IPS DF 4.7 (cell line): ENCODE measurements around the gene ALG12.

Experiments used
- DNase-seq: peaks from one replicate; pipeline ENCODE4 v3.0.0-alpha.2; 2013; ENCODE audit warnings: low spot score; ENCODE audit errors: extremely low read depth

The ALG12 gene

DNA sequence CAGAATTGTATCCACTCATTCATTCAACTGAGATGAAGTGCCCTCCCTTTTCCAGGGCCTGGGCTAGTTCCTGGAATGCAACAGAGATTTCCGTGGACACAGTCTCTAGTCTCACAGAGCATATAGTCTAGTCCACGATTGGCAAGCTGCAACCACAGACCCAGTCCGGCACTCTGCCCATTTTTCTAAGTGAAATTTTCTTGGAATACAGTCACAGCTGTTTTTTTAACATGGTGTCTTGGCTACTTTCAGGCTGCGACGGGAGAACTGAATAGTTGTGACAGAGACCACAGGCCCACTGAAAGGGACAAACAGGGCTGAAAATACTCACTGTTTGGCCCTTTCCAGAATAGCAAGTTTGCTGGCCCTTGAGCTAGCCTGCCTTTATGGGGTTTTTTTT is 29.2 kb downstream of the ALG12 start:
- DNase-seq: no peak

- DNase-seq: no peak
Measured at GRCh38 chr22:49887702-49888101, 30.5 kb downstream of the ALG12 start.

DNA sequence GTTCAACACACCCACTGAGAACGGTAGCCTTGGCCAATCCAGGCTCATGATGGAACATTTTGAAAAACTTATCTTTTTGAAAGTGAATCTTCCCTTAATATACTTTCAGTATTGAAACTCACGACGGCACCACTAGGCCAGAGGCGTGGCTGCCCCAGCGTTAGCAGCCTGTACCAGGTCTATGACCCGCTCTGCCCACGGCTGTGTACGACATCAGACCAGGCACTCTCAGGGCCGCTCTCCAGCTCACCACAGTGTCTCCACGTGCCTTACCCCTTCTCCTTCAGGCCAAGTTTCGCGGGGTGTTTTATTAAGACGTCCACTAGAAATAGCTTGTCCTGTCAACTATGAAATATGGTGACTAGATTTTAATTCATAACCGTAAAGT is 31.2 kb downstream of the ALG12 start:
- no peak for DNase-seq

DNA sequence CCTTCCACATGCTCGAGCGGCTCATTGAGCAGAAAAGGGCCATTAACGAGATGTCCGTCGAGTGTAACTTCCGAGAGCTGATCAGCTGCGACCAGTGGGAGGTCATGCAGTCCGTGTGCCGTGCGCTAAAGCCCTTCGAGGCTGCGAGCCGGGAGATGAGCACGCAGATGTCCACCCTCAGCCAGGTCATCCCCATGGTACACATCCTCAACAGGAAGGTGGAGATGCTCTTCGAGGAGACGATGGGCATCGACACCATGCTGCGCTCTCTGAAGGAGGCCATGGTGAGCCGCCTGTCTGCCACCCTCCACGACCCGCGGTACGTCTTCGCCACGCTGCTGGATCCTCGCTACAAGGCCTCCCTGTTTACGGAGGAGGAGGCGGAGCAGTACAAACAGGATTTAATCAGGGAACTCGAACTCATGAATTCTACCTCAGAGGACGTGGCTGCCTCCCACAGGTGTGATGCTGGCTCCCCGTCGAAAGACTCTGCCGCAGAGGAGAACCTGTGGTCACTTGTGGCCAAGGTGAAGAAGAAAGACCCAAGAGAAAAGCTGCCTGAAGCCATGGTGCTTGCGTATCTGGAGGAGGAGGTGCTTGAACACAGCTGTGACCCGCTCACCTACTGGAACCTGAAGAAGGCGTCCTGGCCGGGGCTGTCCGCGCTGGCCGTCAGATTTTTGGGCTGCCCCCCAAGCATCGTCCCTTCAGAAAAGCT is 31.7 kb downstream of the ALG12 start:
- no peak for DNase-seq

DNA sequence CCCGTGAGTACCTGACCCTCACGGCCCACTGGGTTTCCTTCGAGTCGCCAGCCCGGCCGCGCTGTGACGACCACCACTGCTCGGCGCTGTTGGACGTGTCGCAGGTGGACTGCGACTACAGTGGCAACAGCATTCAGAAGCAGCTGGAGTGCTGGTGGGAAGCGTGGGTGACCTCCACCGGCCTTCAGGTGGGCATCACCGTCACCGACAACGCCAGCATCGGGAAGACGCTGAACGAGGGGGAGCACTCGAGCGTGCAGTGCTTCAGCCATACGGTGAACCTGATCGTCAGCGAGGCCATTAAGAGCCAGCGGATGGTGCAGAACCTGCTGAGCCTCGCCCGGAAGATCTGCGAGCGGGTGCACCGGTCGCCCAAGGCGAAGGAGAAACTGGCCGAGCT is 32.4 kb downstream of the ALG12 start:
- no peak for DNase-seq

DNA sequence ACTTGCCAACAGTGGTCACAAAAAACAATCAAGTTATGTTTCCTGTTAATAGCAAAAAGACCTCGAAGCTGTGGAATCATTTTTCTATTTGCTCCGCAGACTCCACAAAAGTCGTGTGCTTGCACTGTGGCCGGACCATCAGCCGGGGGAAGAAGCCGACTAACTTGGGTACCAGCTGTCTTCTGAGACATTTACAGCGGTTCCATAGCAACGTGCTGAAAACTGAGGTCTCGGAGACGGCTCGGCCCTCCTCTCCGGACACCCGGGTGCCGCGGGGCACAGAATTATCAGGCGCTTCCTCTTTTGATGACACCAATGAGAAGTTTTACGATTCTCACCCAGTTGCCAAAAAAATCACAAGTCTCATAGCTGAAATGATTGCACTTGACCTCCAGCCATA is 33.0 kb downstream of the ALG12 start:
- DNase-seq: no peak

DNA sequence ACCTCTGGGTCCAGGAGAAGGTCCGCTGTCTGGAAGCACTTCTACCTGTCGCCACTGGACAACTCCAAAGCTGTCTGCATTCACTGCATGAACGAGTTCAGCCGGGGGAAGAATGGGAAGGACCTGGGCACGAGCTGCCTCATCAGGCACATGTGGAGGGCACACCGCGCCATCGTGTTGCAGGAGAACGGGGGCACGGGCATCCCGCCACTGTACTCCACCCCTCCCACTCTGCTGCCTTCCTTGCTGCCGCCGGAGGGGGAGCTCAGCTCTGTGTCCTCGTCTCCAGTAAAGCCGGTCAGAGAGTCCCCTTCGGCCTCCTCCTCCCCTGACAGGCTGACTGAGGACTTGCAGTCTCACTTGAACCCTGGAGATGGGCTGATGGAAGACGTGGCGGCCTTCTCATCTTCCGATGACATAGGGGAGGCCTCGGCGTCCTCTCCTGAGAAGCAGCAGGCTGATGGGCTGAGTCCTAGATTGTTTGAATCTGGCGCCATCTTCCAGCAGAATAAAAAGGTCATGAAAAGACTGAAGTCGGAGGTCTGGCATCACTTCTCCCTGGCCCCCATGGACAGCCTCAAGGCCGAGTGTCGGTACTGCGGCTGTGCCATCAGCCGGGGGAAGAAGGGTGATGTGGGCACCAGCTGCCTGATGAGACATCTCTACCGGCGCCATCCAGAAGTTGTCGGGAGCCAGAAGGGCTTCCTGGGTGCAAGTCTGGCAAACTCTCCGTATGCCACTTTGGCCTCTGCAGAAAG is 33.6 kb downstream of the ALG12 start:
- DNase-seq: no peak

- DNase-seq: no peak
Measured at GRCh38 chr22:49884075-49884474, 34.2 kb downstream of the ALG12 start.

DNA sequence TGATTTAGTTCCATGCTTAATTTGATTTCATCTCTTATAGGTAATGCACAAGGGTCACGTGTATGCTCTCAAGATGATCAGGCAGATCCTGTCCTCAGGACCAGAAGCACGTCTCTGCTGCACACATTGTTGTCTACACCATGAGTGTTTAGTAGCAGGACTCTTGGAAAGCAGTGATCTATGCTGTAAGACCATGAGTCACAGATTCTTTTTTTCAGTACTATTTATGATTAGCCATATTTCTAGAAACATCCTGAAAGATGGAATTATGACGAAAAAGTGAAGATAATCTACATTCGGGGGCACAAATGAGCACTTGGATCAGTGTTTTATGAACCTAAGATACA is 35.0 kb downstream of the ALG12 start:
- DNase-seq: no peak

DNA sequence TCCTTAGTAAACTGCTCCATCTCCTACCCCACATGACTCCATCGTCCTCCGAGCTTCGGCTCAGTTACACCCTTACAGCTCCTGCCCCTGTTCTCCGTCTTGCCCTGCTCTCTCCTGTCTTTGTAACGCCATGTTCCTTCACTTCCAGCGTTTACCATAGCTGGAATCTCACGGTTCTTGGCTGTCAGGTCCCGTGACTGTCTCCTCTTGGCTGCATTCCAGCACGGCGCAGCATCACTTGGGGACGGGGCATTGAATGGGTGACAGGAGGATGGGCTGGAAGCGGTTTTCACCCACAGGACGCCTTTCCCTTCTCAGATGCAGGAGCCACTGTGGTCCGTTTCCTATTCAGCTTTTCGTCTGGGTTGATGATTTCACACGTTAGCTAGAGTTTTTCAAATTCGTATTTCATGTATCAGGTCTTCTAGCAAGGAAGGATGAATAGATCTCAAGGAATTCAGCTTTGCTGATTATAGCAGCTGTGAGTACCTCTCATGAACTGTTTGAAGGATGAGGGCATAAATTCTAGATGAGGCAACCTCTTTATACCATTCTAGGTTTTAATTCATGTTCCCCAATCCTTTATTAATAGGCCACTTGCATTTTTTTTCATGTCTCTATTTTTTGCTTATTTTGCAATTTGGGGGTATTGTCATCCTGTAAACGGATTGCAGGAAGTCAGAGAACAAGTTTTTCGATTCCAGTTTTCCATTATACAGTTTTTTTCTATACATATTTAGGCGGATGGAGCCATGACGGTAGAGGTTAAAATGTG is 35.5 kb downstream of the ALG12 start:
- DNase-seq: no peak

- DNase-seq: no peak
Measured at GRCh38 chr22:49881856-49882255, 36.4 kb downstream of the ALG12 start.

GRCh38 chr22:49880281-49880680 is 38.0 kb downstream of the ALG12 start:
- no peak for DNase-seq

GRCh38 chr22:49879871-49880270 is 38.4 kb downstream of the ALG12 start:
- DNase-seq: no peak

DNA sequence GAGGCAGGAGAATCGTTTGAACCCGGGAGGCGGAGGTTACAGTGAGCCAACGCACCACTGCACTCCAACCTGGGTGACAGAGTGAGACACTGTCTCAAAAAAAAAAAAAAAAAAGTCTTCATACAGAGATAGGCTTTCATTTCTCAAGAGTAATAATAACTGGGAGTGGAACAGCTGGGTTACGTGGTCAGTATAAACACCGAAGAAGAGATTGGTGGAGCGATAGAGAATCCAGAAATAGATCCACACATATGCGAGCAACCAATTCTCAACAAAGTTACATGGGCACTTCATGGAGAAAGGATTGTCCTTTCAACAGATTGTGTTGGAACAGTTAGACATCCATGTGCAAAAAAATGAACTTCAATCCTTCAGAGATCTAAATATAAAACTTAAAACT is 40.0 kb downstream of the ALG12 start:
- no peak for DNase-seq

- DNase-seq: no peak
Measured at GRCh38 chr22:49877642-49878041, 40.6 kb downstream of the ALG12 start.

- DNase-seq: no peak
Measured at GRCh38 chr22:49873228-49873940, 44.9 kb downstream of the ALG12 start.

DNA sequence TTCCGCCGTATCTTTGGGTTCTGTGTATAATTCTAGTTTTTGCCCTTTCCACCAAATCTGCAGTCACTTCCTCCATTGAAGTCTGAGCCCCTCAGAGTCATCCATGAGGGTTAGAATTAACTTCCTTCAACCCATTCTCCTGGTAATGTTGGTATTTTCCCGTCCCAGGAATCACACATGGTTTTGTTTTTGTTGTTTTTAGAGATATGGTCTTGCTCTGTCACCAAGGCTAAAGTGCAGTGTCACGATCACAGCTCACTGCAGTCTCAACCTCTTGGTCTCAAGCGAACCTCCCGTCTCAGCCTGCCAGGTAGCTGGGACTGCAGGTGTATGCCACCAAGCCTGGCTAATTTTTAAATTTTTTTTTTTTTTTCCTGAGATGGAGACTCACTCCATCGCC is 45.9 kb downstream of the ALG12 start:
- DNase-seq: no peak

DNA sequence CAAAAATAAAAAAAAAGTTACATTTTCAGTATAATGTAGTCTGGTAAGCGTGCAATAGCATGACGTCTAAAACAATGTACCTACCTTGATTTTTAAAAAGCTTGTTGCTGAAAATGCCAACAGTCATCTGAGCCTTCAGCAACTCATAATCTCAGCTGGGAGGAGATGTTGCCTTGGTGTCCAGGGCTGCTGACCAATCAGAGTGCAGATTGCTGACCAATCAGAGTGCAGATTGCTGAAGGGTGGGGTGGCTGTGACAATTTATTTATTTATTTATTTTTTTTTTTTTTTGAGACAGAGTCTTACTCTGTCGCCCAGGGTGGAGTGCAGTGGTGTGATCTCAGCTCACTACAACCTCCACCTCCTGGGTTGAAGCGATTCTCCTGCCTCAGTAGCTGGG is 46.8 kb downstream of the ALG12 start:
- DNase-seq: no peak

- no peak for DNase-seq
Measured at GRCh38 chr22:49869845-49870712, 48.2 kb downstream of the ALG12 start.

GRCh38 chr22:49869086-49869830 is 49.0 kb downstream of the ALG12 start:
- DNase-seq: no peak
